KOPT-K1 (cell line): Measurements from ENCODE around the gene FOXL2.

Experiments used
- H3K27ac ChIP-seq: fragments of 200-600 bp; sonication (generic); 2 replicates; pipeline ENCODE4 v1.5.1; 2016; ENCODE audit warnings: antibody characterized with exemption, mild to moderate bottlenecking, low read depth, low read length; ENCODE audit not compliant: poor library complexity, severe bottlenecking
- H3K36me3 ChIP-seq: fragments of 200-600 bp; sonication (generic); 2 replicates; pipeline ENCODE4 v1.5.1; 2017; ENCODE audit warnings: antibody characterized with exemption, mild to moderate bottlenecking, low read length, moderate library complexity; ENCODE audit not compliant: insufficient read depth
- H3K9me3 ChIP-seq: fragments of 200-600 bp; sonication (generic); 2 replicates; pipeline ENCODE4 v1.5.1; 2017; ENCODE audit warnings: antibody characterized with exemption, low read length, mild to moderate bottlenecking; ENCODE audit not compliant: insufficient read depth, poor library complexity, severe bottlenecking

The FOXL2 gene

DNA sequence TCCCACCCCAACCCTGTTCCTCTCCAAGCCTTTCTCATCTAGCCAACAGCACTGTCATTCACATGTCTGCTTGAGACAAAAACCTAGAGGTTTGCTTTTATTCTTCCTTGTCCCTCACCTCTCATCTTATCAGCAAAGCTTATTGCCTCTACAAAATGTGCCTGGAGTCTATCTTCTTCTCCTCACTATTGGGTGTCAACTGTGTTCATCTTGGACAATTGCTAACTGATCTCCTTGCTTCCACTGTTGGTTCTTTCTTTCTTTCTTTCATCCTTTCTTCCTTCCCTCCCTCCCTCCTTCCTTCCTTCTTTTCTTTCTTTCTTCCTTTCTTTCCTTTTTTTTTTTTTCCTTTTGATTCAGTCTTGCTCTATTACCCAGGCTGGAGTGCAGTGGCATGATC lies 48.2 kb downstream of the FOXL2 start:
- no peaks in the 10 kb centered on the region for H3K36me3 ChIP-seq

GRCh38 chr3:138898301-138898700 lies 48.6 kb downstream of the FOXL2 start:
- H3K27ac ChIP-seq: no peak overlapping the region
- no peaks in the 10 kb centered on the region for H3K9me3 ChIP-seq
- no peaks in the 10 kb centered on the region for H3K36me3 ChIP-seq

More for the DNA sequence above, 48.2 kb downstream of the FOXL2 start:
- H3K27ac ChIP-seq: no peak overlapping the region
- H3K9me3 ChIP-seq: no peaks in the 10 kb centered on the region
